Activated T-cell treated with anti-CD3 and anti-CD28 coated beads, Interleukin-2, amount 50 U/mL, for 4 hours (primary cell): ENCODE results near the gene EHMT1. TPM values are rescaled to one million over a fixed set of nuclear protein-coding genes. Genes with fewer than 3 reads are reported as not detected.
"Not testable (repeated sequence)": the region's sequence is repeated elsewhere in the genome, so short reads cannot be mapped to it uniquely, and the experiment has no call there.

Experiments used
- ATAC-seq, 2 donors: fragments of 200-7000 bp; cut with Tn5 transposase; one replicate each; pipeline ENCODE4 v1.10.0; 2021
- DNase-seq: peaks from one replicate; pipeline ENCODE4 v3.0.0-alpha.2; 2020
- H3K27me3 Mint-ChIP-seq: one replicate; pipeline ENCODE4 v1.8.0; 2021; ENCODE audit warnings: low read depth, mixed read lengths
- H3K36me3 Mint-ChIP-seq: one replicate; pipeline ENCODE4 v1.8.0; 2022; ENCODE audit warnings: mixed read lengths; ENCODE audit not compliant: insufficient read depth
- H3K4me1 Mint-ChIP-seq: one replicate; pipeline ENCODE4 v1.8.0; 2021; ENCODE audit warnings: low read depth, mixed read lengths
- H3K4me3 Mint-ChIP-seq: one replicate; pipeline ENCODE4 v1.8.0; 2021; ENCODE audit warnings: mild to moderate bottlenecking, moderate library complexity, mixed read lengths
- H3K9me3 Mint-ChIP-seq: one replicate; pipeline ENCODE4 v1.8.0; 2021; ENCODE audit warnings: mixed read lengths
- total RNA-seq, 3 donors: library from RNA; stranded (reverse); gene quantifications; one replicate each; pipeline ENCODE4 v1.2.1, GENCODE V29; 2021

EHMT1 gene
- total RNA-seq, 3 donors from 2014 or later, result 76.6 to 79.1 (median 78.1) TPM

GRCh38 chr9:137762414-137763061 is 143.7 kb downstream of the EHMT1 start:
- no peaks in the 10 kb centered on the region for H3K27me3 Mint-ChIP-seq
- H3K4me3 Mint-ChIP-seq, result no peak overlapping the region
- no peak for DNase-seq
- ATAC-seq, result no peak
- no peaks in the 10 kb centered on the region for H3K9me3 Mint-ChIP-seq
- H3K36me3 Mint-ChIP-seq, result peaks cover 55% of the 10 kb centered on the region
- peaks cover 45% of the 10 kb centered on the region for H3K4me1 Mint-ChIP-seq

- H3K27me3 Mint-ChIP-seq, result no peaks in the 10 kb centered on the region
- no peak overlapping the region for H3K4me3 Mint-ChIP-seq
- peaks cover 50% of the 10 kb centered on the region for H3K36me3 Mint-ChIP-seq
- peaks cover 36% of the 10 kb centered on the region for H3K4me1 Mint-ChIP-seq
- no peak for DNase-seq
- no peak for ATAC-seq
- no peaks in the 10 kb centered on the region for H3K9me3 Mint-ChIP-seq
Measured at GRCh38 chr9:137763271-137763955, 144.6 kb downstream of the EHMT1 start.

- peaks cover 47% of the 10 kb centered on the region for H3K36me3 Mint-ChIP-seq
- no peak overlapping the region for H3K4me3 Mint-ChIP-seq
- ATAC-seq, result no peak
- H3K27me3 Mint-ChIP-seq, result no peaks in the 10 kb centered on the region
- H3K9me3 Mint-ChIP-seq, result no peaks in the 10 kb centered on the region
- H3K4me1 Mint-ChIP-seq, result peaks cover 29% of the 10 kb centered on the region
- DNase-seq, result no peak
Measured at GRCh38 chr9:137764171-137764671, 145.4 kb downstream of the EHMT1 start.

DNA sequence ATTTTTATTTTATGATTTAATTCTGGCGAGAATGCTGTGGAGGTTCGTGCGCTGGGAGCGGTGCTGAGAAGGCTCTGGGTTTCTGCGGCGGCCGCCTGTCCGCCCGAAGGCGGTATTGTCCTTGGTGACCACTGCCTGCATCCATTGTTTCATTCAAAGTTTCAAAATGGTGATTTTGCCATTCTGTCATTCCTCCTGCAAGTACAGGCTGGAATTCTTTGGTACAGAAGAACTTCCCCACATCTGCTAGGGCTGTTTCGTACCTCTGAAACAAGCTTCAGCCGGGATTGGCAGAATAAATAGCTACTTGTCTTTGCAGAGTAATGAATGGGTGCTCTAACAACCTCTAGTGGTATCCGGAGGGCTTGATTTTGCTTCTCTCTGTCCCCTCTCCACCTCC is 146.2 kb downstream of the EHMT1 start:
- Mint-ChIP-seq H3K4me3 (no peak overlapping the region), H3K4me1 (peaks cover 22% of the 10 kb centered on the region), H3K27me3 (no peaks in the 10 kb centered on the region), H3K36me3 (peaks cover 47% of the 10 kb centered on the region), H3K9me3 (peaks cover under 1% of the 10 kb centered on the region)
- no peak for ATAC-seq
- no peak for DNase-seq

- DNase-seq, result no peak
- no peak for ATAC-seq
- peaks cover 4% of the 10 kb centered on the region for H3K9me3 Mint-ChIP-seq
- H3K4me1 Mint-ChIP-seq, result peaks cover 19% of the 10 kb centered on the region
- H3K4me3 Mint-ChIP-seq, result no peak overlapping the region
- peaks cover 50% of the 10 kb centered on the region for H3K36me3 Mint-ChIP-seq
- no peaks in the 10 kb centered on the region for H3K27me3 Mint-ChIP-seq
Measured at GRCh38 chr9:137765536-137765935, 146.7 kb downstream of the EHMT1 start.

- Mint-ChIP-seq H3K36me3 (peaks cover 43% of the 10 kb centered on the region), H3K27me3 (no peaks in the 10 kb centered on the region), H3K9me3 (peaks cover 4% of the 10 kb centered on the region), H3K4me3 (no peak overlapping the region), H3K4me1 (no peaks in the 10 kb centered on the region)
- ATAC-seq (no peak), DNase-seq (no peak)
Measured at GRCh38 chr9:137771580-137771979, 152.8 kb downstream of the EHMT1 start.

- peaks cover 44% of the 10 kb centered on the region for H3K36me3 Mint-ChIP-seq
- DNase-seq (no peak), ATAC-seq (no peak)
- H3K9me3 Mint-ChIP-seq, result peaks cover 4% of the 10 kb centered on the region
- H3K4me1 Mint-ChIP-seq, result no peaks in the 10 kb centered on the region
- H3K4me3 Mint-ChIP-seq, result no peak overlapping the region
- H3K27me3 Mint-ChIP-seq, result no peaks in the 10 kb centered on the region
Measured at GRCh38 chr9:137772281-137772873, 153.6 kb downstream of the EHMT1 start.

GRCh38 chr9:137774775-137775386 is 156.1 kb downstream of the EHMT1 start:
- no peak for ATAC-seq
- peaks cover 43% of the 10 kb centered on the region for H3K36me3 Mint-ChIP-seq

DNA sequence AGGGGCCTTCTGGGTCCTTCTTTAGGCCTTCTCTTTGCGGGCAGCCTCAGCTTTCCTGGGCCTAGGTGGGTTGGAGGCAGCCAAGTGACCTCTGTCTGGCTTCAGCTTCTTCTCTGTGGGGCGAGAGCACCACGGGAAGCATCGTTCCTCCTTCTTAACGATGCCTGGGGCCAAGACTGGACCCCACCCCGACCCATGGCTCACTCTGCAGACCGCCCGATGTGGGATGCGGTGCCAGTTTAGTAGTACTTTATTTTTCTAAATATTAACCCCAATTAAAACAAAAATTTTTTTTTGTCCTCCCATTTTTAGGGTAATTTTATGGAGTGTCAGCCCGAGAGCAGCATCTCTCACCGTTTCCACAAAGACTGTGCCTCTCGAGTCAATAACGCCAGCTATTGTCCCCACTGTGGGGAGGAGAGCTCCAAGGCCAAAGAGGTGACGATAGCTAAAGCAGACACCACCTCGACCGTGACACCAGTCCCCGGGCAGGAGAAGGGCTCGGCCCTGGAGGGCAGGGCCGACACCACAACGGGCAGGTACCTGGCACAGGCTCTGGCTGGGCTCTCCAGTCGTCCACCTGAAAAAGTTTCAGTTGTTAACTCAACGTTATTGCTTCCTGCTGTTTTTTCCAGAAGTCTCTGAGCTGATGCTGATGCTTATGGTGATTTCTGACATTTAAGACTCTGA is 157.6 kb downstream of the EHMT1 start:
- Mint-ChIP-seq H3K36me3 (peaks cover 28% of the 10 kb centered on the region), H3K4me1 (no peaks in the 10 kb centered on the region), H3K4me3 (no peak overlapping the region), H3K27me3 (no peaks in the 10 kb centered on the region), H3K9me3 (no peaks in the 10 kb centered on the region)
- ATAC-seq (no peak), DNase-seq (no peak)

More at GRCh38 chr9:137774775-137775386, 156.1 kb downstream of the EHMT1 start:
- H3K4me1 Mint-ChIP-seq, result no peaks in the 10 kb centered on the region
- peaks cover 4% of the 10 kb centered on the region for H3K9me3 Mint-ChIP-seq
- no peak for DNase-seq
- H3K27me3 Mint-ChIP-seq, result no peaks in the 10 kb centered on the region
- no peak overlapping the region for H3K4me3 Mint-ChIP-seq

- no peak for ATAC-seq
Measured at GRCh38 chr9:137777761-137778160, 159.0 kb downstream of the EHMT1 start.

DNA sequence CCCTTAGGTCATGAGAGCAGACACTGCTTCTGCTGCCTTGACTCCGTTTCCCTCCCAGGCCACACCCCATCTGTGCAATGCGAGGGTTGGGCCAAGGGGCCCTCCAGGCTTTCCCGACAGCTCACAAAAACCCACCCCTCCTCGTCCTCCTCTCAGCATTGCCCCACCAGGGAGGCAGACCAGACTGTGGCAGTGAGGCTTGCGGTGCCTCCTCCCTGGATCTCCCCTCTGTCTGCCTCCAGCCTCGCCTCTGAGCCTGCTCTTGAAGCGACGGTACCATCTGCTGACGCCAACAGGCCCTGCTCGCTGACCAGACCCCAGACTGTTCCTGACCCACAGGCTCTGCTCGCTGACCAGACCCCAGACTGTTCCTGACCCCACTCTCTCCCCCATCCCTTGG is 159.5 kb downstream of the EHMT1 start:
- Mint-ChIP-seq H3K4me3 (no peak overlapping the region), H3K4me1 (no peaks in the 10 kb centered on the region), H3K27me3 (no peaks in the 10 kb centered on the region), H3K36me3 (peaks cover 33% of the 10 kb centered on the region), H3K9me3 (no peaks in the 10 kb centered on the region)
- ATAC-seq, result no peak
- no peak for DNase-seq

More at GRCh38 chr9:137777761-137778160, 159.0 kb downstream of the EHMT1 start:
- Mint-ChIP-seq H3K36me3 (peaks cover 31% of the 10 kb centered on the region), H3K4me3 (no peak overlapping the region), H3K27me3 (no peaks in the 10 kb centered on the region), H3K9me3 (no peaks in the 10 kb centered on the region), H3K4me1 (no peaks in the 10 kb centered on the region)
- DNase-seq, result no peak

- no peak overlapping the region for H3K4me3 Mint-ChIP-seq
- H3K4me1 Mint-ChIP-seq, result no peaks in the 10 kb centered on the region
- ATAC-seq (no peak), DNase-seq (no peak)
- no peaks in the 10 kb centered on the region for H3K27me3 Mint-ChIP-seq
- no peaks in the 10 kb centered on the region for H3K9me3 Mint-ChIP-seq
- peaks cover 38% of the 10 kb centered on the region for H3K36me3 Mint-ChIP-seq
Measured at GRCh38 chr9:137778914-137779313, 160.1 kb downstream of the EHMT1 start.

DNA sequence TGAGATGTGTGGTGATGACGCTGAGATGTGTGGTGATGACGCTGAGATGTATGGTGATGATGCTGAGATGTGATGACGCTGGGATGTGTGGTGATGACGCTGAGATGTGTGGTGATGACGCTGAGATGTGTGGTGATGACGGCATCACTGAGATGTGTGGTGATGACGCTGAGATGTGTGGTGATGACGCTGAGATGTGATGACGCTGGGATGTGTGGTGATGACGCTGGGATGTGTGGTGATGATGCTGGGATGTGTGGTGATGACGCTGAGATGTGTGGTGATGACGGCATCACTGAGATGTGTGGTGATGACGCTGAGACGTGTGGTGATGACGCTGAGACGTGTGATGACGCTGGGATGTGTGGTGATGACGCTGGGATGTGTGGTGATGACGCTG is 161.2 kb downstream of the EHMT1 start:
- H3K4me1 Mint-ChIP-seq, DNase-seq, H3K9me3 Mint-ChIP-seq, ATAC-seq, H3K4me3 Mint-ChIP-seq, H3K27me3 Mint-ChIP-seq: not testable (repeated sequence)
- H3K36me3 Mint-ChIP-seq, result peaks cover 40% of the 10 kb centered on the region
